Stimulated activated CD8-positive, alpha-beta memory T cell treated with anti-CD3 and anti-CD28 coated beads, Interleukin-7, amount 100 ng/mL, for 48 hours (primary cell): ENCODE data around the gene TUBGCP2.
"Not testable (repeated sequence)": the region's sequence is repeated elsewhere in the genome, so short reads cannot be mapped to it uniquely, and the experiment has no call there.

Experiments
- DNase-seq, 2 donors: peaks; one replicate each; pipeline ENCODE4 v3.0.0-alpha.2; 2020; ENCODE audit warnings: low read depth in 1 of 2; ENCODE audit errors: extremely low read depth in 1 of 2

TUBGCP2 gene

DNA sequence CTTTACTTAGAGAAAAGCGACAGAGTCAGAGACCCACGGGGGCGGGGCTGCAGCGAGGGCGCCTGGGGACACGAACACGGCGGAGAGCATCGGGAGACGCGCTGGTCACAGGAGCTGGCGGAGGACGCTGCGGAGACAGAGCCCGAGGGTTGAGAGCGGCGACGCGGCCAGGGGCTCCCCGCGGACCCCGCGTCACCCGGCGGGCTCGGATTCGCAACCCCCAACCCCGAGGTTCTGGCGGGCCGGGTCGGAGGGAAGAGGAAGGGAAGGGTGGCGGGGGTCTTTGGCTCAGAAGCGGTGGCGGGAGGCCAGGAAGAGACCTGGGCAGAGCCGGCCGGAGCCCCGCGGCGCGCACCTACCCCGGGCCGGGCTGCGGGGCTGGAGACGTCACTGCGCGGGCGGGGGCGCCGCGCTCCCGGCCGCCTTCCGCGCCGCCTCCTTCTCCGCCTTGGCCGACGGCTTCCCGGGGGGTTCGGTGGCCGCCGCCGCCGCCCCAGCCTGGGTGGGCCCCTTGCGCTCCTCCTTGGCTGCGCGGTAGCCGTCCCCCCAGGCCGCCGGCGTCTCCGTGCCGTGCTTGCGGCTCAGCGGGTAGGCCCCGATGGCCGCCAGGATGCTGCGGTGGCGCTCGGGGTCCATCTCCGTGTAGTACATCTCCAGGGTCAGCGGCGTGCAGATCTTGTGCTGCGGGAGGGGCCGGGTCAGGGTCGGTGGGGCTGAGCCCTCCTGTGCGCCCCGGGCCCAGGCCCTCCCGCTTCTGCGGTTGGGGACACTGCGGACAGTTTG is 17.0 kb upstream of the TUBGCP2 start:
- DNase-seq = no peak

DNA sequence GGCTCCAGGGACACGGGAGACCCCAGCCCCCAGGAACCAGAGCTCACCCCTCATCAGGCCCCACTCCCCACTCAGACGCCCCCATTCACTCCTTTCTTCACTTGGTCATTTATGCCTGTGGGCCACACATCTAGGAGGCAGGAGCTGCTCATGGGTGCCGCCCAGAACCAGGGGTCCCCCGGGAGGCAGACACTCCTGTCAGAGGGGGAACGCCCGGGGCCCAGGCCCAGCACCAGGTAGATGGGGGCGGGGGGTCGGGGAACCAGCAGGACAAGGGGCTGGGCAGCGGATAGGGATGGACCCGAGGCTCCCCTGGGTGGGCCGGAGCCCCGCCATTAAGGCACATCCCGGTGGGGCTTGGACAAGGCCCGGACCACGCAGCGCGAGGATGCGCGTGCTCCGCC is 16.2 kb upstream of the TUBGCP2 start:
- no peak for DNase-seq

DNA sequence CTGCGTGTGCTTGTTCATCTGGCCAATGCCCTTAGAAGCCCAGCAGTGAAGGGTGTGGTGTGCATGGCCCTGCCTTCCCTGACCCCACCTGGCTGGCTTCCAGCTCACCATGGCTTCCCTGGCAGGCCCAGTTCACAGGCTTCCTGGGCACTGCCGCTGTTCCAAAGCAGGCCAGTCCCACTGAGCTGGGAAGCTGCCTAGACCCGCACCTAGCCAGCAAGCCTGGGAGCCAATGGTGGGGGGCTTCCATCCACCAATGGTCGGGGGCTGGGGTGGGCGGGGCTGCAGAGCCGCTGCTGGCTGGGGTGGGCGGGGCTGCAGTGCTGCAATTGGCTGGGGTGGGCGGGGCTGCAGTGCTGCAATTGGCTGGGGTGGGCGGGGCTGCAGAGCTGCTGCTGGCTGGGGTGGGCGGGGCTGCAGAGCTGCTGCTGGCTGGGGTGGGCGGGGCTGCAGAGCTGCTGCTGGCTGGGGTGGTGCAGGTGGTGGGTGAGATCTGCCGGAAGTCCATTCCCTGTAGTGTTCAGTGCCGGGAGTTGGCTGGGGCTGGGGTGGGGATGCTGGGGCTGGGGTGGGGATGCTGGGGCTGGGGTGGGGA is 15.6 kb upstream of the TUBGCP2 start:
- DNase-seq = peak in 1 of 2 donors; percentile 62

DNA sequence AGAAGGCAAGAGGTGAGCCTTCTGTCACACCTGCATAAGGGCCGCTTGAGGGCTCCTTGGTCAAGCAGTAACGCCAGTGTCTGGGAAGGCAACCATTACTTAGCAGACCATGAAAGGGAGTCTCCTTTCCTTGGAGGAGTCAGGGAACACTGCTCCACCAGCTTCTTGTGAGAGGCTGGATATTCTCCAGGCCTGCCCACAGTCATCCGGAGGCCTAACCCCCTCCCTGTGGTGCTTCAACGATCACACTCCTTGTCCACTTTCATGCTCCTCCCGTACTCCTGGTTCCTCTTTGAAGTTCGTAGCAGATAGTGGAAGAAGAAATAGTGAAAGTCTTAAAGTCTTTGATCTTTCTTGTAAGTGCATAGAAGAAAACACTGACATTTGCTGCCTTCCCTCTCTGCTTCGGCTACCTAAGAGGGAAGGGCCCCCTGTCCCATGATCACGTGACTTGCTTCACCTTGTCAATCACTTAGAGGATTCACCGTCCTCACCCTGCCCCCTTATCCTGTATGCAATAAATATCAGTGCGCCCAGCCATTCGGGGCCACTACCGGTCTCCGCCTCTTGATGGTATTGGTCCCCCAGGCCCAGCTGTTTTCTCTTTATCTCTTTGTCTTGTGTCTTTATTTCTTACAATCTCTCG is 13.5 kb upstream of the TUBGCP2 start:
- DNase-seq = not testable (repeated sequence)

DNA sequence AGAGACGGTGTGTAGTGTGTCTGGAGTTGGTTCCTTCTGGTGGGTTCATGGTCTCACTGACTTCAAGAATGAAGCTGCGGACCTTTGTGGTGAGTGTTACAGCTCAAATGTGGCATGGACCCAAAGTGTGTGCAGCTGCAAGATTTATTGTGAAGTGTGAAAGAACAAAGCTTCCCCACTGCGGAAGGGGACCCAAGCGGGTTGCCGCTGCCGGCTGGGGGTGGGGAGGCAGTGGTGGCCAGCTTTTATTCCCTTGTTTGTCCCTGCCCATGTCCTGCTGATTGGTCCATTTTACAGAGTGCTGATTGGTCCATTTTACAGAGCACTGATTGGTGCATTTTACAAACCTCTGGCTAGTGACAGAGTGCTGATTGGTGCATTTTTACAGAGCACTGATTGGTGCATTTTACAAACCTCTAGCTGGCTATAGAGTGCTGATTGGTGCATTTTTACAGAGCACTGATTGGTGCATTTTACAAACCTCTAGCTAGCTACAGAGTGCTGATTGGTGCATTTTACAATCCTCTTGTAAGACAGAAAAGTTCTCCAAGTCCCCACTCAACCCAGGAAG is 12.3 kb upstream of the TUBGCP2 start:
- DNase-seq = not testable (repeated sequence)

DNA sequence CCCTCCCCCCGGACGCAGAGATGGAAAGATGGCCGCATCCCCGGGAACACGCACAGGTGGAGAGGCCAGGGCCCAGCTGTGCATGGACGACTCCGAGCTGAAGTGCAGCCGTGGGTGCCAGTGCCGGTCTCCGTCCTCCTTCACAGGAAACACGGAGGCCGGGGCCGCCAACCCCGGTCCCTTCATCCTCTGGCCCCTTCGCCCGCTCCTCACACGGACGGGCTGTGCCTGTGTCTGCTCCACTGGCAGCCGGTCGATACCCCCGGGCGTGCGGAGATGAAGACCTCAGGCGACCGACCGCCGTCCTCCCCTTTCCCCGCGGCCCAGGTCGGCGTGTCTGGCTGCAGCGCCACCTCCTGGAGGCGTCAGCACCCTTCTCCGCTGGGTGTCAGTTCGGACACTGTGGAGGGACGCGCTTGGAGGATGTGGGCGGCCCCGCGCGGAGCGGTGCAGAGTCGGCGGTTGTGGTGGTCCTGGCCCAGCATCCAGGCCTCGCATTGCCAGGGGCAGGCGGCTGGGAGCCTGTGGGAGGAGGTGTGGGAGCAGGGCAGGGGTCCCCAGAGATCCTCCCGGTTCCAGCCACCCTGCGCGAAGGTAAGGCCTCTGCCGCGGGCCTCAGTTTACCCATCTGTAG is 9.9 kb upstream of the TUBGCP2 start:
- DNase-seq = peak in 1 of 2 donors; percentile 50

DNA sequence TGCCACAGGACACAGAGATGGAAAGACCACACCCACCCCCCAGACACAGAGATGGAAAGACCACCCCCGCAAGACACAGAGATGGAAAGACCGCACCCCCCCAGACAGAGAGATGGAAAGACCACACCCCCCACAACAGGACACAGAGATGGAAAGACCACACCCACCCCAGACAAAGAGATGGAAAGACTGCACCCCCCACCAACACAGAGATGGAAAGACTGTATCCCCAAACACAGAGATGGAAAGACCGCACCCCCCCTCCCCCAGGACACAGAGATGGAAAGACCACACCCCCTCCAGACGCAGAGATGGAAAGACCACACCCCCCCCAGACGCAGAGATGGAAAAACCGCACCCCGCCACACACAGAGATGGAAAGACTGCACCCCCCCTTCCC is 8.1 kb upstream of the TUBGCP2 start:
- DNase-seq = no peak

DNA sequence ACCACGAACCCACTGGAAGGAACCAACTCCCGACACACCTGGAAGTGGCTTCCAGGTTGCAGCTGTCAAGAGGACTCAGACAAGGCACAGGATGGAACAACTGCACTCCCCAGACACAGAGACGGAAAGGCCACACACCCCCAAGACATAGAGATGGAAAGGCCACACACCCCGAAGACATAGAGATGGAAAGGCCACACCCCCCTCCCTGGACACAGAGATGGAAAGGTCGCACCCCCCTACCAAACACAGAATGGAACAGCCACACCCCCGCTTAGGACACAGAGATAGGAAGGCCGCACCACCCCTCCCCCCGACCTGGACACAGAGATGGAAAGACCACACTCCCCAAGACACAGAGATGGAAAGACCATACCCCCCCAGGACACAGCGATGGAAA is 7.6 kb upstream of the TUBGCP2 start:
- DNase-seq = no peak

DNA sequence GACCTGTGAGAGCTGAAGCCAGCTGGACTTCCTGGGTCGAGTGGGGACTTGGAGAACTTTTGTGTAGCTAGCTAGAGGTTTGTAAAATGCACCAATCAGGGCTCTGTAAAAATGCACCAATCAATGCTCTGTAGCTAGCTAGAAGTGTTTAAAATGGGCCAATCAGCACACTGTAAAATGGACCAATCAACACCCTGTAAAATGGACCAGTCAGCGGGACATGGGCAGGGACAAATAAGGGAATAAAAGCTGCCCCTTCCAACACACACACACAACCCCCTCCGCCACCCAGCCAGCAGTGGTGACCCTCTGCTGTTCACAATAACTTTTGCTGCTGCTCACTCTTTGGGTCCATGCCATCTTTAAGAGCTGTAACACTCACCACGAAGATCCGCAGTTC is 7.2 kb upstream of the TUBGCP2 start:
- no peak for DNase-seq

DNA sequence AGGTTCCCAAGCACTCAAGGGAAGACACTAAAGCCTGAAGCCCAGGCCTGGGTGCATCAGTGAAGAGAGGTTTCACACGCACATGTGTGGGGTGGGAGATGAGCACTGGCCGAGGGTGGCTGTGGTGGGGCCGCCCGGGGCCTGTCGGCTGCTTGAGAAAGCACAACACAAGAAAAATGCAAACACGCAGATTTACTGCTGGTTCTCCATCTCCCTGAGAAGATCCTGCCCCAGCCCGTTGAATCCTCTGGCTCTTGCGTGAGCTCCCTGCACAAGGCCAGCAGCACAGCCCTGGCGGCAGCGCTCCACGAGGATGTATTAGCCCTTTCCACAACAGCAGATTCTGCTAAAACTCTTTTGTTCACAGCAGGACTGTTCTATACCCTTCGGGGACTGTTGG is 6.2 kb upstream of the TUBGCP2 start:
- no peak for DNase-seq

DNA sequence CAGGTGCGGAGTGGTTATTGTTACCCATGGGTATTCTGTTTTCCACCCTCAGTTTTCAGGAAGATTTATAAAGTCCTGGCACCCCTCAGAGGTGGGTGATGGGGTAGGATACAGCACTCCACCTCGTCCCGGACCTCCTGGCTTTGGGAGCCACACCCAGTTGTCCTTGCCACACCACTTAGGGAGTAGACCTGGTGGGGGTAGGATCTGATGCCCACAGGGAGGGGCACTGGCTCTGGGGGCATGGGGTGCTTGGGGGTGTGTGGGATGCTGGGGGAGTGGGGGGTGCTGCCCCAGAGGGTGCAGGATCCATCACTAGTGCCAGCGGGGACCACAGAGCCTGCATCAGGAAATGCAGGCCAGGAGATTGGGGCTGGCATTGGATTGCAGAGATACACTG is 4.5 kb upstream of the TUBGCP2 start:
- DNase-seq = no peak

DNA sequence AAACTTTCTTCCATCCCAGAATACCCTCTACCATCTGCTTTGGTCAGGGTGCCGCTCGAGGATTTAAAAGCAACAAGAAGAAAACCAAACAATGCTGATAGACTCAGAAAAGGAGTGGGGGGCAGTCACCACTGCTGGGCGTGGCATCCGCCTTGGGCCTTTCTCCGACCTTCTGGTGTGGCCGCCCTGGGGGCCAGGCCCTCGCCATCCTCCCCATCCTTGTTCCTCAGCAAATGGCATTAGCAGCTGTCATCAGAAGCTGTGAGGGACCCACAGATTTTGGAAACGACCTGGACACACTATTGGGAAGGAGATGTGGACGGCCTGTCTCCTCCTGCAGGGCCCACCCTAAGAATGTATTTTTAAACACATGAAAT is 4.1 kb upstream of the TUBGCP2 start:
- no peak for DNase-seq

DNA sequence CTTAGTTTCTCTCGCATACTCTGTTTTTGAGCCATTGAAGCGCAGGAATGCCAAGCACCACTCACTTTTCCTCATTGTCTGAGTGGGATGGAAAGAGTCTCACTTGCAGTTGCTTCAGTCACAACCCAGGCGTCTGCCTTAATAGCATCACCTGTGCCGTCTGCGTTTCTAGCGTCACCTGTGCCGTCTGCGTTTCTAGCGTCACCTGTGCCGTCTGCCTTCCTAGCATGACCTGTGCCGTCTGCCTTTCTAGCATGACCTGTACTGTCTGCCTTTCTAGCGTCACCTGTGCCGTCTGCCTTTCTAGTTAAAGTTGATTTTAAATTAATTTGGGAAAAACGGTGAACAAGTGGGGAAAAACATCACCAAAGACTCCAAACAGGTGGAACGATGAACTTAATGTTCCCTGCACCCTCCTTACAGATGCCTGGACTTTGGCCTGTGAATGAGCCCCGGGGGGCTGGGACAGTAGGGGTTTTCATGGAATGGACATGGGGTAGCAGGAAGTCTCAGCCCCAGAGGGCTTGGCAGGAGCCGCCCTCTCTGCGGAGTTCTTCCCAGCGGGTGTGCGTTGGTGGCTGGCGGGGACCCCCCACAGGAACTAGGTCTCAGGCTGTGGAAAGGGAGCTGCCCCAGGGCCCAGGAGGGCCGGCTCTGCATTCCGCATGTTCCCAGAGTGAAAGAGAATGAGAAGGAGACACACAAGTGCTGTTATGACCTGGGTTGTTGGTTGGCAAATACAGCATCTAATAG is 3.5 kb upstream of the TUBGCP2 start:
- DNase-seq = no peak

DNA sequence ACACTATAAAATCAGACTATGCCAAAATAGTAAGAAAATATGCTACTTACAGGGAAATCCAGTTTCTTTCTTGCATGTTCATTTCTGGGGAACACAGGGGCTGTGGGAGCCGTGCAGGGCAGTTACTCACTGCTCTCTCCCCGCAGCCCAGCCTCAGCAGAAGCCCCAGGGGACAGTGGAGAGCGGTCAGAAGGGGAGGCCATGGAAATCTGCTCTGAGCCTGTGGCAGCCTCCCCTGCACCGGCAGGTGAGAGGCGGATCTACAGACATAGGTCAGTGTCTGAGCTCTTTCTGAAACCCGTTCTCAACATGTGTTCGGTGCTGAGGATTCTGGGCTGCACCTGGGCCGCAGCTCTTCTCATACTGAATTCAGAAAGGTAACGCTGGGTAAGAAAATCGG is 2.9 kb upstream of the TUBGCP2 start:
- no peak for DNase-seq

DNA sequence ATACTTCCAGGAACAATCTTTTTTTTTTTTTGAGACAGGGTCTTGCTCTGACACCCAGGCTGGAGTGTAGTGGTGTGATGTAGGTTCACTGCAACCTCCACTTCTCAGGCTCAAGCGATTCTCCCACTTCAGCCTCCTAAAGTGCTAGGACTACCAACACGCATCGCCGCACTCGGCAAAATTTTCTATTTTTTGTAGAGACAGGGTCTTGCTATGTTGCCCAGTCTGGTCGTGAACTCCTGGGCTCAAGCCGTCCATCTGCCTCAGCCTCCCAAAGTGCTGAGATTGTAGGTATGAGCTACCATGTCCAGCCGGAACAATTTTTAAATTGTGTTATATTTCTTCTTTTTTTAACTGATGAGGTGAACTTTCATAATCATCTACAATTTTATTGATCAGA is 2.1 kb upstream of the TUBGCP2 start:
- DNase-seq = no peak

DNA sequence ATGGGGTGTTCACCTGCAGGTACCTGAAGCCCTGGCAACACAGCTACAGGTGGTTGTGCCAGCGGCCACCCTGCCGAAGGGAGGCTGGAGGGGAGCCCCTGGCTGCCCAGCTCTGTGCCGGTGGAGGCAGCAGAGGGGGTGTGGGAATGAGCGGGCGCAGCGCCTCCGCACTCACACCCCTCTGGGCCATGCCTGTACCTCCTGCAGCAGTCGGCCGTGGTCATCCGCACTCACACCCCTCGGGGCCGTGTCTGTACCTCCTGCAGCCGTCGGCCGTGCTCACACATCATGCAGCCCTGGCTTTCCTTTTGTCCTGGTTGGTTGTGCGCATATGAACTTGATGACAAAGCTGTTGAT is 1.7 kb upstream of the TUBGCP2 start:
- no peak for DNase-seq

DNA sequence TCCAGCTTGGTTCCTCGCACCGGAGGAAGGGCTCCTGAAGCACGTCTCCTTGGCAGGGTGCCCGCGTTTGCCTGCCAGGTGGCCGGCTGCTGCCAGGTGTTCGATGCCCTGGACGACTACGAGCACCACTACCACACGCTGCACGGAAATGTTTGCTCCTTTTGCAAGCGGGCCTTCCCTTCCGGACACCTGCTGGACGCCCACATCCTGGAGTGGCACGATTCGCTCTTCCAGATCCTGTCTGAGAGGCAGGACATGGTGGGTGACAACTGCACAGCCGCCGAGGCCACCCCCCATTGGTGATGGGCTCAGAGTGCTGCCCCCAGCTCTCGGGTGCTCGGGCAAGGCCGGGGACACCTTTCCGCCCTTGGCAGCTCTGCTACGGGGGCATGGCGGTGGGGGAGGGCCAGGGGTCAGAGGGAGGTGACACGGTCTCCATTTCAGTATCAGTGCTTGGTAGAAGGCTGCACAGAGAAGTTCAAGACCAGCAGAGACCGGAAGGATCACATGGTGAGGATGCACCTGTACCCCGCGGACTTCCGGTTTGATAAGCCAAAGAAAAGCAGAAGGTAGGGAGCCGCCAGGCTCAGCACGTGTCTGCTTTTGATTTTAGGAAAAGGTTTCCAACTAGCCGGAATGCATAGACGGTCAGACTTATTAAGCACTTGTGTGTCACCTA is 1.2 kb upstream of the TUBGCP2 start:
- DNase-seq = no peak

DNA sequence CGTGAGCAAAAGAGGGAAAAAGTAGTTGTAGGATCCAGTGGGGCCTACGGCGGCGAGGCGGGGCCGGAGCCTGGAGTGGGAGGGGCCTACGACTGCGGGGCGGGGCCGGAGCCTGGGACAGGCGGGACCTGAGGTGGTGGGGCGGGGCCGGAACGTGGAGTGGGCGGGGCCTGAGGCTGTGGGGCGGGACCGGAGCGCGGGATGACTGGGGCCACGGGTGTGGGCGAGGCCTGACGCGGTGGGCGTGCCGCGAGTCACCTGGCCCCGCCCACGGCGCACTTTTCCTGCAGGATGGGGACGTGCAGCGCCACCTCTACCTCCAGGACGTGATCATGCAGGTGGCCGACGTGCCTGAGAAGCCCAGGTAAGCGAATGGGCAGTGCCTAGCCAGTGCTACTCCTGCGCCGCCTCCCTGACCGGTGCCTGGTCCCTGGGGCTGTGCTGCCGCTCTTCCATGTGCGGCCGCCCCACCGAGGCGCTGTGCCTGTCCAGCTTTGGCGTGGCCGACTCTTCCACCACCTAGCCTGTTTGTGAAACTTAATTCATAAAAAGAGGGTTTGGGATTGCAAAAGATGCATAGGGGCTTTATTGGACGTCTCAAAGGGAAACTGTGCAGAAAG is 538 bp upstream of the TUBGCP2 start:
- peak; percentile 78 to 83 for DNase-seq

DNA sequence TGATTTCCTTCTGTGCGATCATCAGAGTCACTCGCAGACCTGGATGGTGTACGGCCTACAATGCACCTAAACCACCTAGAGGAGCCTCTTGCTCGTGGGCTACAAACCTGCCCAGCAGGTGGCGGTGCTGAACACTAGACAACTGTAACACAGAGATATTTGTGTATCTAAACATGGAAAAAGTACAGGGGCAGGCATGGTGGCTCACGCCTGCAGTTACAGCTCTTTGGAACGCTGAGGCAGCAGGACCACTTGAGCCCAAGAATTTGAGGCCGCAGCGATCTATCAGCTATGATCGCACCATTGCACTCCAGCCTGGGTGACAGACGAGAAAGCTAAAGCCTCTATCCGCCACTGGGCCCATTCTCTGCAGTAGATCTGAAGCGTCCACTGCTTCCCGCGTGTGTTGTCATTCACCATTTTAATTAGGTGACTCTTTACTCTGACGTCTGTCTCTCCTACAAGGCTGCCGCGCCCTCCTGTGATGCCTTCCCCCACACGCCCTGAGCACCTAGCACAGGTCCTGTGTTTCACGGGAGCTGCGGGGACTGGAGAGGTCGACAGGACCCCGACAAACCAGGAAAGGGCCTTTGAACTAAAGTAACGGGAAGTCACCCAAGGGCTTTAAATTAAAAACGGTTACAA is 774 bp downstream of the TUBGCP2 start:
- peak in 1 of 2 donors; percentile 79 for DNase-seq
